IPS-18a (cell line): Measurements from ENCODE around the gene TECTA.
A peak's percentile ranks its signal among the peaks of the same experiment; 100 is the strongest.

Experiments used
- H3K27ac ChIP-seq: one replicate; pipeline ENCODE4 v1.5.1; 2013; ENCODE audit warnings: low read length
- H3K27me3 ChIP-seq: one replicate; pipeline ENCODE4 v1.6.1; 2013; ENCODE audit warnings: mild to moderate bottlenecking, low read length; ENCODE audit not compliant: control insufficient read depth, insufficient read depth
- H3K36me3 ChIP-seq: one replicate; pipeline ENCODE4 v1.6.1; 2013; ENCODE audit warnings: low read depth, low read length; ENCODE audit not compliant: control insufficient read depth
- H3K4me1 ChIP-seq: one replicate; pipeline ENCODE4 v1.6.1; 2013; ENCODE audit warnings: low read depth, low read length; ENCODE audit not compliant: control insufficient read depth
- H3K4me3 ChIP-seq: one replicate; pipeline ENCODE4 v1.5.1; 2013; ENCODE audit warnings: low read length
- H3K9ac ChIP-seq: one replicate; pipeline ENCODE4 v1.6.1; 2013; ENCODE audit warnings: mild to moderate bottlenecking, low read length, moderate library complexity
- H3K9me3 ChIP-seq: one replicate; pipeline ENCODE4 v1.6.1; 2013; ENCODE audit warnings: low read depth, low read length; ENCODE audit not compliant: control insufficient read depth

TECTA gene

GRCh38 chr11:121067962-121068647, 32.9 kb upstream of the TECTA start:
- H3K27me3 ChIP-seq, result no peaks in the 10 kb centered on the region
- H3K4me3 ChIP-seq, result no peak overlapping the region
- H3K9ac ChIP-seq, result no peak overlapping the region
- H3K27ac ChIP-seq, result no peak overlapping the region
- peaks cover 13% of the 10 kb centered on the region for H3K4me1 ChIP-seq
- peaks cover 14% of the 10 kb centered on the region for H3K36me3 ChIP-seq
- H3K9me3 ChIP-seq, result no peaks in the 10 kb centered on the region

- no peaks in the 10 kb centered on the region for H3K9me3 ChIP-seq
- H3K36me3 ChIP-seq, result peaks cover 14% of the 10 kb centered on the region
- no peak overlapping the region for H3K9ac ChIP-seq
- no peaks in the 10 kb centered on the region for H3K27me3 ChIP-seq
- H3K4me3 ChIP-seq, result no peak overlapping the region
- no peak overlapping the region for H3K27ac ChIP-seq
- peaks cover 13% of the 10 kb centered on the region for H3K4me1 ChIP-seq
Observed at GRCh38 chr11:121068787-121069186, 32.3 kb upstream of the TECTA start.

GRCh38 chr11:121070951-121071845, 29.8 kb upstream of the TECTA start:
- H3K4me1 ChIP-seq, result peaks cover 13% of the 10 kb centered on the region
- H3K27me3 ChIP-seq, result no peaks in the 10 kb centered on the region
- H3K27ac ChIP-seq, result peak overlapping the region; percentile 82
- peak overlapping the region; percentile 8 for H3K9ac ChIP-seq
- H3K36me3 ChIP-seq, result peaks cover 9% of the 10 kb centered on the region
- H3K9me3 ChIP-seq, result no peaks in the 10 kb centered on the region
- no peak overlapping the region for H3K4me3 ChIP-seq

GRCh38 chr11:121071846-121072450, 29.1 kb upstream of the TECTA start:
- Histone ChIP-seq H3K9me3 (no peaks in the 10 kb centered on the region), H3K9ac (peak overlapping the region; percentile 8), H3K27ac (peak overlapping the region; percentile 82), H3K36me3 (peaks cover 9% of the 10 kb centered on the region), H3K4me1 (peaks cover 13% of the 10 kb centered on the region), H3K4me3 (no peak overlapping the region), H3K27me3 (no peaks in the 10 kb centered on the region)

GRCh38 chr11:121081321-121081720, 19.7 kb upstream of the TECTA start:
- Histone ChIP-seq H3K9me3 (no peaks in the 10 kb centered on the region), H3K27me3 (no peaks in the 10 kb centered on the region), H3K36me3 (no peaks in the 10 kb centered on the region), H3K27ac (no peak overlapping the region), H3K9ac (no peak overlapping the region), H3K4me3 (no peak overlapping the region), H3K4me1 (no peaks in the 10 kb centered on the region)

- Histone ChIP-seq H3K4me3 (no peak overlapping the region), H3K9ac (no peak overlapping the region), H3K9me3 (no peaks in the 10 kb centered on the region), H3K36me3 (peaks cover 6% of the 10 kb centered on the region), H3K27ac (no peak overlapping the region), H3K27me3 (no peaks in the 10 kb centered on the region), H3K4me1 (no peaks in the 10 kb centered on the region)
Observed at GRCh38 chr11:121082219-121082618, 18.8 kb upstream of the TECTA start.

GRCh38 chr11:121082670-121083069, 18.4 kb upstream of the TECTA start:
- no peak overlapping the region for H3K9ac ChIP-seq
- H3K36me3 ChIP-seq, result peaks cover 11% of the 10 kb centered on the region
- no peak overlapping the region for H3K4me3 ChIP-seq
- H3K27ac ChIP-seq, result no peak overlapping the region
- H3K9me3 ChIP-seq, result no peaks in the 10 kb centered on the region
- H3K4me1 ChIP-seq, result no peaks in the 10 kb centered on the region
- no peaks in the 10 kb centered on the region for H3K27me3 ChIP-seq

- Histone ChIP-seq H3K4me3 (no peak overlapping the region), H3K9ac (no peak overlapping the region), H3K4me1 (no peaks in the 10 kb centered on the region), H3K27me3 (no peaks in the 10 kb centered on the region), H3K27ac (no peak overlapping the region), H3K9me3 (no peaks in the 10 kb centered on the region), H3K36me3 (peaks cover 13% of the 10 kb centered on the region)
Observed at GRCh38 chr11:121086866-121087265, 14.2 kb upstream of the TECTA start.

GRCh38 chr11:121089566-121089965, 11.5 kb upstream of the TECTA start:
- Histone ChIP-seq H3K9ac (no peak overlapping the region), H3K27me3 (no peaks in the 10 kb centered on the region), H3K4me3 (no peak overlapping the region), H3K9me3 (no peaks in the 10 kb centered on the region), H3K27ac (no peak overlapping the region), H3K36me3 (peaks cover 13% of the 10 kb centered on the region), H3K4me1 (no peaks in the 10 kb centered on the region)

- Histone ChIP-seq H3K9ac (no peak overlapping the region), H3K4me1 (no peaks in the 10 kb centered on the region), H3K36me3 (peaks cover 13% of the 10 kb centered on the region), H3K27ac (no peak overlapping the region), H3K27me3 (no peaks in the 10 kb centered on the region), H3K4me3 (no peak overlapping the region), H3K9me3 (no peaks in the 10 kb centered on the region)
Observed at GRCh38 chr11:121090145-121090721, 10.8 kb upstream of the TECTA start.

- H3K27ac ChIP-seq, result no peak overlapping the region
- no peaks in the 10 kb centered on the region for H3K4me1 ChIP-seq
- peaks cover 11% of the 10 kb centered on the region for H3K36me3 ChIP-seq
- no peaks in the 10 kb centered on the region for H3K9me3 ChIP-seq
- H3K27me3 ChIP-seq, result no peaks in the 10 kb centered on the region
- no peak overlapping the region for H3K4me3 ChIP-seq
- H3K9ac ChIP-seq, result no peak overlapping the region
Observed at GRCh38 chr11:121091492-121092152, 9.4 kb upstream of the TECTA start.
